DOHH2 (cell line): ENCODE results near the gene VWA5B1.

ENCODE experiments used
- H3F3A ChIP-seq: fragments of 200-600 bp; sonication (generic), shearing (Covaris generic); 2 replicates; pipeline ENCODE4 v1.6.0; 2016; ENCODE audit warnings: antibody characterized with exemption, mild to moderate bottlenecking; ENCODE audit not compliant: control insufficient read depth, insufficient read depth
- H3K27ac ChIP-seq: fragments of 200-600 bp; sonication (generic); 2 replicates; pipeline ENCODE4 v1.5.1; 2014; ENCODE audit warnings: low read depth, mild to moderate bottlenecking, low read length, moderate library complexity
- H3K27me3 ChIP-seq: fragments of 200-600 bp; sonication (generic); 2 replicates; pipeline ENCODE4 v1.6.1; 2014; ENCODE audit warnings: mild to moderate bottlenecking, low read length, mixed read lengths; ENCODE audit not compliant: control insufficient read depth
- H3K36me3 ChIP-seq: fragments of 200-600 bp; sonication (generic); 2 replicates; pipeline ENCODE4 v1.6.1; 2014; ENCODE audit warnings: mild to moderate bottlenecking, low read length, moderate library complexity, mixed read lengths; ENCODE audit not compliant: control insufficient read depth
- H3K4me1 ChIP-seq: fragments of 200-600 bp; sonication (generic); 2 replicates; pipeline ENCODE4 v1.6.1; 2014; ENCODE audit warnings: mild to moderate bottlenecking, low read length, mixed read lengths; ENCODE audit not compliant: control insufficient read depth
- H3K4me2 ChIP-seq: fragments of 200-600 bp; sonication (generic); 2 replicates; pipeline ENCODE4 v1.6.0; 2014; ENCODE audit warnings: mild to moderate bottlenecking, low read length, moderate library complexity
- H3K4me3 ChIP-seq: fragments of 200-600 bp; sonication (generic); 2 replicates; pipeline ENCODE4 v1.5.1; 2014; ENCODE audit warnings: mild to moderate bottlenecking, low read length, mixed read lengths
- H3K79me2 ChIP-seq: fragments of 200-600 bp; sonication (generic); 2 replicates; pipeline ENCODE4 v1.6.1; 2014; ENCODE audit warnings: mild to moderate bottlenecking, low read length, mixed read lengths; ENCODE audit not compliant: control insufficient read depth
- H3K9me2 ChIP-seq: fragments of 200-600 bp; sonication (generic); replicated peaks from 2 replicates; pipeline ENCODE4 v1.6.1; 2014; ENCODE audit warnings: mild to moderate bottlenecking, low read length, mixed read lengths; ENCODE audit not compliant: control insufficient read depth
- H3K9me3 ChIP-seq: fragments of 200-600 bp; sonication (generic); 2 replicates; pipeline ENCODE4 v1.6.1; 2014; ENCODE audit warnings: antibody characterized with exemption, low read length, mixed read lengths; ENCODE audit not compliant: control insufficient read depth, insufficient read depth
- H4K20me1 ChIP-seq: fragments of 200-600 bp; sonication (generic); 2 replicates; pipeline ENCODE4 v1.6.0; 2014; ENCODE audit warnings: low read depth, mild to moderate bottlenecking, antibody characterized with exemption, low read length, moderate library complexity; ENCODE audit not compliant: control insufficient read depth, insufficient read depth
- CTCF ChIP-seq: fragments of 200-600 bp; sonication (generic); IDR thresholded peaks from one replicate; pipeline ENCODE4 v1.5.1; 2014; ENCODE audit warnings: antibody characterized with exemption, mild to moderate bottlenecking, low read depth, low read length; ENCODE audit not compliant: poor library complexity, severe bottlenecking
- EZH2phosphoT487 ChIP-seq: fragments of 200-600 bp; sonication (generic); IDR thresholded peaks from 2 replicates; pipeline ENCODE4 v1.6.1; 2017; ENCODE audit warnings: borderline replicate concordance, mild to moderate bottlenecking, antibody characterized with exemption, low read length, moderate library complexity, mixed read lengths

The VWA5B1 gene

GRCh38 chr1:20276485-20277159 is 14.1 kb upstream of the VWA5B1 start:
- no peaks in the 10 kb centered on the region for H3K36me3 ChIP-seq
- peaks cover 11% of the 10 kb centered on the region for H3K27me3 ChIP-seq
- H3F3A ChIP-seq = no peaks in the 10 kb centered on the region
- H3K4me3 ChIP-seq = no peak overlapping the region
- no peaks in the 10 kb centered on the region for H4K20me1 ChIP-seq
- no peaks in the 10 kb centered on the region for H3K4me1 ChIP-seq
- H3K27ac ChIP-seq = no peak overlapping the region
- no peak overlapping the region for H3K4me2 ChIP-seq
- no peaks in the 10 kb centered on the region for H3K9me2 ChIP-seq
- H3K9me3 ChIP-seq = no peaks in the 10 kb centered on the region
- H3K79me2 ChIP-seq = no peaks in the 10 kb centered on the region
- TF ChIP-seq CTCF = no peak
- no peak for TF ChIP-seq EZH2phosphoT487

GRCh38 chr1:20278692-20279130 is 12.0 kb upstream of the VWA5B1 start:
- Histone ChIP-seq H3K9me2 (no peaks in the 10 kb centered on the region), H3K36me3 (no peaks in the 10 kb centered on the region), H3K79me2 (no peaks in the 10 kb centered on the region), H3K27me3 (peaks cover 16% of the 10 kb centered on the region), H3K4me2 (no peak overlapping the region), H3K27ac (no peak overlapping the region), H3K4me1 (no peaks in the 10 kb centered on the region), H3K4me3 (no peak overlapping the region), H3F3A (no peaks in the 10 kb centered on the region), H3K9me3 (no peaks in the 10 kb centered on the region), H4K20me1 (no peaks in the 10 kb centered on the region)
- TF ChIP-seq CTCF (no peak), EZH2phosphoT487 (no peak)

- Histone ChIP-seq H3K9me3 (no peaks in the 10 kb centered on the region), H3K9me2 (no peaks in the 10 kb centered on the region), H3K27ac (no peak overlapping the region), H3K27me3 (peaks cover 16% of the 10 kb centered on the region), H3K4me2 (no peak overlapping the region), H3K36me3 (no peaks in the 10 kb centered on the region), H4K20me1 (no peaks in the 10 kb centered on the region), H3K4me1 (no peaks in the 10 kb centered on the region), H3F3A (no peaks in the 10 kb centered on the region), H3K4me3 (no peak overlapping the region), H3K79me2 (no peaks in the 10 kb centered on the region)
- TF ChIP-seq CTCF = no peak
- no peak for TF ChIP-seq EZH2phosphoT487
These were observed 11.2 kb upstream of the VWA5B1 start for GRCh38 chr1:20279509-20279908.
